ENCODE data around the gene GPR18. TPM values are rescaled to one million over a fixed set of nuclear protein-coding genes. Genes with fewer than 3 reads are reported as not detected.

Gene GPR18
- total and polyA plus RNA-seq, 2 of the 13 experiments (the other 11 are each of a cell fraction or from before 2014, with no cell fraction given) = not detected

DNA sequence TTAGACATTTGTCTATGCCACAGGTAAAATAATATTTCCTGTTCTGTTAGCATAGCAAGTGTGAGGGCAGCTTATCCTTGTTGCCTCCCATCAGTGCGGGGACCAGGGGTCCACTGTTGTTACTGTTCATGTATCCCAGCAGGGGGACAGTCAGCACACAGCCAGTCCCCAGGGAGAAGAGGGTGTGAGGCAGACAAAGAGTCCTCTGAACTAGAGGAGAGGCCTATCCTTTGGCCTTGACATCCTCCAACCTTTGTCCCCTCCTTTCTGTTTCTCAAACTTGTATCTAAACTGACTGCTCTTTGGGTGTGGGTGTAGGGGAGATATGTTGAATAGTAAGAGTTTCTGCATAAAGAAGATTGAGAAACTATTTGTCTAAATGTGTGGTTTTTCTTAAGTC is 2.9 kb upstream of the GPR18 start (continued):
- TF ChIP-seq SIX4 (CRISPR knock-in tag; IDR thresholded peaks at IDR 0.05) = no peak
- TF ChIP-seq, protein P1, sequence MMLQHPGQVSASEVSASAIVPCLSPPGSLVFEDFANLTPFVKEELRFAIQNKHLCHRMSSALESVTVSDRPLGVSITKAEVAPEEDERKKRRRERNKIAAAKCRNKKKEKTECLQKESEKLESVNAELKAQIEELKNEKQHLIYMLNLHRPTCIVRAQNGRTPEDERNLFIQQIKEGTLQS (CRISPR knock-in tag; IDR thresholded peaks at IDR 0.05) = no peak
- no peak for TF ChIP-seq STAT6 (CRISPR knock-in tag; IDR thresholded peaks at IDR 0.05; ENCODE audit: borderline replicate concordance)
- no peak for TF ChIP-seq FOSL1 (CRISPR knock-in tag; IDR thresholded peaks at IDR 0.05; ENCODE audit: borderline replicate concordance)
- no peak for TF ChIP-seq GATA4 (IDR thresholded peaks at IDR 0.05; ENCODE audit: borderline replicate concordance, low read depth)
- 0 out of 2 replicates have a peak, but pooled peaks have one; percentile 33 for TF ChIP-seq FOXJ3 (CRISPR knock-in tag; IDR thresholded peaks at IDR 0.05; ENCODE audit: borderline replicate concordance)
- TF ChIP-seq ZNF577 (CRISPR knock-in tag; IDR thresholded peaks at IDR 0.05; ENCODE audit: borderline replicate concordance, low read depth) = no peak
- TF ChIP-seq, protein P2, sequence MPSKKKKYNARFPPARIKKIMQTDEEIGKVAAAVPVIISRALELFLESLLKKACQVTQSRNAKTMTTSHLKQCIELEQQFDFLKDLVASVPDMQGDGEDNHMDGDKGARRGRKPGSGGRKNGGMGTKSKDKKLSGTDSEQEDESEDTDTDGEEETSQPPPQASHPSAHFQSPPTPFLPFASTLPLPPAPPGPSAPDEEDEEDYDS (CRISPR knock-in tag; IDR thresholded peaks at IDR 0.05) = no peak
- no peak for TF ChIP-seq KLF15 (CRISPR knock-in tag; IDR thresholded peaks at IDR 0.05; ENCODE audit: borderline replicate concordance)
- TF ChIP-seq ZNF510 (CRISPR knock-in tag; IDR thresholded peaks at IDR 0.05; ENCODE audit: low read depth) = no peak
- TF ChIP-seq CEBPG (CRISPR knock-in tag; IDR thresholded peaks at IDR 0.05) = no peak
- no peak for TF ChIP-seq ZNF878 (CRISPR knock-in tag; IDR thresholded peaks at IDR 0.05)
- no peak for TF ChIP-seq FOXO4 (CRISPR knock-in tag; conservative IDR thresholded peaks at IDR 0.05)
- no peak for TF ChIP-seq TP53 (CRISPR knock-in tag; conservative IDR thresholded peaks at IDR 0.05)
- TF ChIP-seq KLF16 (CRISPR knock-in tag; IDR thresholded peaks at IDR 0.05) = no peak
